Heart left ventricle (tissue), 13 donors: ENCODE results near the gene PTPRK.

Experiments
- CTCF ChIP-seq, 12 donors: fragments of 200-600 bp; sonication (generic) in 4 of 12; IDR thresholded peaks; one replicate each; pipeline versions ENCODE4 v1.5.0 to v1.8.0; 2018 to 2022; ENCODE audit warnings: antibody characterized with exemption in 12 of 12, mild to moderate bottlenecking in 5 of 12
- POLR2A ChIP-seq, 2 donors: fragments of 450-650 bp; IDR thresholded peaks; one replicate each; pipeline ENCODE4 v1.6.1; 2017; ENCODE audit warnings: antibody characterized with exemption in 2 of 2, mild to moderate bottlenecking in 2 of 2, moderate library complexity in 2 of 2
- donor health status: ischemic (EF 13 %, LVEDD 7.1; RV severe dilation, severe dysfunction).
- donor health status: DM: no; HTN: yes; CAD: no.
- donor health status: DM: no; HTN: no; CAD: no.
- donor health status: ischemic (EF 25% LVEDD 6.9; RV normal size, moderate dysfunction).
- donor health status: ischemic (EF 25% LVEDD 5.7; RV mildly dilated, moderate dysfunction).
- donor health status: ischemic (EF 35%, LVEDD 5.7; RV mildly dilated, moderate dysfunction).
- donor health status: nonischemic (EF 11% LVEDD 7.7; RV severe dilation, severe dysfunction).
- donor health status: DM: yes; HTN: yes; CAD: no.
- donor health status: PGD.
- donor health status: ischemic (EF 29% LVEDD 5.4; RV normal size, mild dysfunction).
- donor health status: nonischemic (EF 23%, LVEDD 6.1; RV moderate dilation, normal function).

GRCh38 chr6:127971386-127971785 is 549.0 kb downstream of the PTPRK start:
- TF ChIP-seq CTCF (IDR thresholded peaks at IDR 0.05) (no peak), POLR2A (IDR thresholded peaks at IDR 0.05) (no peak)
